Endothelial cell of umbilical vein (primary cell): Measurements from ENCODE around the gene UQCRC1.

Experiments used
- EZH2 ChIP-seq: IDR thresholded peaks from 2 replicates; pipeline ENCODE4 v1.6.1; 2012; ENCODE audit warnings: borderline replicate concordance, low read depth, mild to moderate bottlenecking, moderate library complexity, low read length, inconsistent platforms; ENCODE audit not compliant: severe bottlenecking
- FOS ChIP-seq: IDR thresholded peaks from 2 replicates; pipeline ENCODE4 v1.6.1; 2011; ENCODE audit warnings: mild to moderate bottlenecking, low read length, moderate library complexity, borderline replicate concordance; ENCODE audit not compliant: insufficient read depth
- GATA2 ChIP-seq: IDR thresholded peaks from 2 replicates; pipeline ENCODE4 v1.7.0; 2011; ENCODE audit warnings: low read depth, mild to moderate bottlenecking, moderate library complexity, mixed read lengths, low read length; ENCODE audit not compliant: insufficient read length, insufficient read depth
- JUN ChIP-seq: IDR thresholded peaks from 2 replicates; pipeline ENCODE4 v1.6.1; 2011; ENCODE audit warnings: borderline replicate concordance, low read depth; ENCODE audit not compliant: insufficient read length, insufficient read depth
- POLR2A ChIP-seq: IDR thresholded peaks from 2 replicates; pipeline ENCODE4 v1.6.1; 2012; ENCODE audit warnings: low read depth, mild to moderate bottlenecking, control low read depth, low read length
- POLR2AphosphoS5 ChIP-seq: IDR thresholded peaks from 2 replicates; pipeline ENCODE4 v1.6.1; 2012; ENCODE audit warnings: low read depth, mild to moderate bottlenecking, control low read depth, low read length, moderate library complexity; ENCODE audit not compliant: insufficient read depth
- TF ChIP-seq, protein P1 (sequence below), 2 donors: IDR thresholded peaks; 1 replicate in 1 of 2; 2 replicates in 1 of 2; pipeline ENCODE4 v1.5.1; 2011; ENCODE audit warnings: low read length in 2 of 2, mild to moderate bottlenecking in 2 of 2, moderate library complexity in 2 of 2, control low read depth in 1 of 2, inconsistent platforms in 1 of 2, low read depth in 1 of 2; ENCODE audit not compliant: insufficient read depth in 1 of 2; ENCODE audit errors: extremely low read depth in 1 of 2
- TF ChIP-seq, protein P2 (sequence below): IDR thresholded peaks from 2 replicates; pipeline ENCODE4 v1.6.1; 2011; ENCODE audit not compliant: insufficient read depth, insufficient read length

DNA sequence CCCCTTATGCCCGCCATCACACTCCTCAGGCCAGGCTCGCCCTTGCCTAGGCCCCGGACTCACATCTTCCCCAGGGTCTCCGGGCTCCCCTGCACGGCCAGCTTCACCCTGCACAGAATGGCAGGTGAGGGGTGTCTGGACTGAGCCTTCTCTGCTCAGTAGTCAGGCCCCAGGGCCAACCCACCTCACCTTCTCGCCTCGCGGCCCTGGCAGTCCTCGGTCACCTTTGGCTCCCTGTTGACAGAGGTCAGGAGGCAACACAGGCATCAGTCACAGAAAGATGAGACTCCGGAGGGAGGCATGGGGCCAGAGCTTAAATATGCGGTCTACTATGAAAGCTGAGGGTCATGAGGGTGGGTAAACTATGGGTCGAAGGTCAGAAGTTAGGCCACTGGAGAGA, 37.5 kb downstream of the UQCRC1 start:
- TF ChIP-seq, protein P1, sequence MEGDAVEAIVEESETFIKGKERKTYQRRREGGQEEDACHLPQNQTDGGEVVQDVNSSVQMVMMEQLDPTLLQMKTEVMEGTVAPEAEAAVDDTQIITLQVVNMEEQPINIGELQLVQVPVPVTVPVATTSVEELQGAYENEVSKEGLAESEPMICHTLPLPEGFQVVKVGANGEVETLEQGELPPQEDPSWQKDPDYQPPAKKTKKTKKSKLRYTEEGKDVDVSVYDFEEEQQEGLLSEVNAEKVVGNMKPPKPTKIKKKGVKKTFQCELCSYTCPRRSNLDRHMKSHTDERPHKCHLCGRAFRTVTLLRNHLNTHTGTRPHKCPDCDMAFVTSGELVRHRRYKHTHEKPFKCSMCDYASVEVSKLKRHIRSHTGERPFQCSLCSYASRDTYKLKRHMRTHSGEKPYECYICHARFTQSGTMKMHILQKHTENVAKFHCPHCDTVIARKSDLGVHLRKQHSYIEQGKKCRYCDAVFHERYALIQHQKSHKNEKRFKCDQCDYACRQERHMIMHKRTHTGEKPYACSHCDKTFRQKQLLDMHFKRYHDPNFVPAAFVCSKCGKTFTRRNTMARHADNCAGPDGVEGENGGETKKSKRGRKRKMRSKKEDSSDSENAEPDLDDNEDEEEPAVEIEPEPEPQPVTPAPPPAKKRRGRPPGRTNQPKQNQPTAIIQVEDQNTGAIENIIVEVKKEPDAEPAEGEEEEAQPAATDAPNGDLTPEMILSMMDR (IDR thresholded peaks at IDR 0.05; ENCODE audit: extremely low read depth in 1 of 2, insufficient read depth in 1 of 2, low read depth in 1 of 2, low read length in 2 of 2), result no peak
- no peak for TF ChIP-seq POLR2A
- TF ChIP-seq FOS, result no peak
- no peak for TF ChIP-seq JUN
- TF ChIP-seq, protein P2, sequence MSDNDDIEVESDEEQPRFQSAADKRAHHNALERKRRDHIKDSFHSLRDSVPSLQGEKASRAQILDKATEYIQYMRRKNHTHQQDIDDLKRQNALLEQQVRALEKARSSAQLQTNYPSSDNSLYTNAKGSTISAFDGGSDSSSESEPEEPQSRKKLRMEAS, result no peak
- TF ChIP-seq POLR2AphosphoS5, result no peak
- TF ChIP-seq EZH2, result no peak
- no peak for TF ChIP-seq GATA2
